HepG2 (cell line): ENCODE results near the gene RPS5. TPM values are rescaled to one million over a fixed set of nuclear protein-coding genes. Genes with fewer than 3 reads are reported as not detected.

Experiments
- CTCF ChIP-seq: sonication (generic); formaldehyde crosslinking; IDR thresholded peaks from 2 replicates; pipeline ENCODE4 v1.5.0; 2020; ENCODE audit warnings: mild to moderate bottlenecking, missing genetic modification reagents, moderate library complexity
- GRHL1 ChIP-seq: sonication (generic); formaldehyde crosslinking; conservative IDR thresholded peaks from 2 replicates; pipeline ENCODE4 v1.8.0; 2022; ENCODE audit warnings: missing genetic modification reagents
- NR2C2 ChIP-seq: sonication (generic); formaldehyde crosslinking; IDR thresholded peaks from 2 replicates; pipeline ENCODE4 v1.4.0; 2020; ENCODE audit warnings: missing genetic modification reagents, mild to moderate bottlenecking, moderate library complexity, borderline replicate concordance
- REPIN1 ChIP-seq: sonication (generic); formaldehyde crosslinking; IDR thresholded peaks from 2 replicates; pipeline ENCODE4 v1.8.0; 2022; ENCODE audit warnings: missing genetic modification reagents, low read depth, mild to moderate bottlenecking, borderline replicate concordance
- SIN3A ChIP-seq: IDR thresholded peaks from 2 replicates; pipeline ENCODE4 v1.6.1; 2011; ENCODE audit warnings: low read depth, mild to moderate bottlenecking, control low read depth, low read length, borderline replicate concordance
- SP4 ChIP-seq: sonication (generic); formaldehyde crosslinking; IDR thresholded peaks from 2 replicates; pipeline ENCODE4 v1.8.1; 2023; ENCODE audit warnings: mild to moderate bottlenecking, missing genetic modification reagents
- ZKSCAN8 ChIP-seq: IDR thresholded peaks from 2 replicates; pipeline ENCODE4 v1.6.1; 2016; ENCODE audit warnings: borderline replicate concordance, missing genetic modification reagents, missing compliant biosample characterization
- ZNF337 ChIP-seq: sonication (generic); formaldehyde crosslinking; IDR thresholded peaks from 2 replicates; pipeline ENCODE4 v1.5.1; 2020; ENCODE audit warnings: missing genetic modification reagents, low read depth, mild to moderate bottlenecking, borderline replicate concordance
- ZNF501 ChIP-seq: sonication (generic); formaldehyde crosslinking; IDR thresholded peaks from 2 replicates; pipeline ENCODE4 v1.5.1; 2020; ENCODE audit warnings: mild to moderate bottlenecking, moderate library complexity, missing genetic modification reagents
- ZSCAN12 ChIP-seq: sonication (generic); formaldehyde crosslinking; IDR thresholded peaks from 2 replicates; pipeline ENCODE4 v1.9.0; 2021; ENCODE audit warnings: mild to moderate bottlenecking, missing genetic modification reagents
- polyA plus RNA-seq, 8 experiments: library from polyadenylated mRNA; depleted of rRNA in 3 of 8; stranded (reverse) in 7 of 8; unstranded in 1 of 8; fragments of >200 nt; fragmentation: Illumina TruSeq in 4 of 8; extraction: Trizol in 4 of 8; gene quantifications; 2 replicates each; pipeline versions ENCODE4 v1.2.1 to v1.2.3, GENCODE V29; 2011 to 2016; ENCODE audit warnings: low read depth in 4 of 8, missing spikeins in 1 of 8, mixed read lengths in 1 of 8; ENCODE audit not compliant: insufficient read depth in 1 of 8
- total RNA-seq, 5 experiments: library from RNA; depleted of rRNA; stranded (reverse); fragments of >200 nt; fragmentation: Illumina TruSeq; extraction: Trizol; gene quantifications; 2 replicates each; pipeline ENCODE4 v1.2.3, GENCODE V29; 2016; ENCODE audit warnings: low read depth in 1 of 5

Gene RPS5
- total and polyA plus RNA-seq, 2 of the 13 experiments (the other 11 are each of a cell fraction or from before 2014, with no cell fraction given): 1,544 to 4,408 TPM

GRCh38 chr19:58387338-58388174 lies 487 bp downstream of the RPS5 start (continued):
- peak; percentile 52 for TF ChIP-seq CTCF (CRISPR knock-in tag)
- 0 out of 2 replicates have a peak, but pooled peaks have one; percentile 5 for TF ChIP-seq REPIN1 (CRISPR knock-in tag)
- peak; percentile 73; the same call in 1 of the 2 replicates for TF ChIP-seq ZSCAN12
- peak; percentile 63; the same call in 1 of the 2 replicates for TF ChIP-seq ZNF501 (CRISPR knock-in tag)
- TF ChIP-seq SP4: no peak
- TF ChIP-seq NR2C2 (CRISPR knock-in tag): peak; percentile 77
- no peak for TF ChIP-seq ZNF337 (CRISPR knock-in tag)
- no peak for TF ChIP-seq GRHL1
- TF ChIP-seq ZKSCAN8 (CRISPR knock-in tag): 0 out of 2 replicates have a peak, but pooled peaks have one; percentile 1
- TF ChIP-seq SIN3A: 0 out of 2 replicates have a peak, but pooled peaks have one; percentile 30
